K562 (cell line): ENCODE results near the gene ALDH16A1. TPM values are rescaled to one million over a fixed set of nuclear protein-coding genes. Genes with fewer than 3 reads are reported as not detected.
A peak's percentile ranks its signal among the peaks of the same experiment; 100 is the strongest.

Source experiments
- ATAC-seq: fragments of 200-7000 bp; cut with Tn5 transposase; 3 replicates; pipeline ENCODE4 v1.9.1; 2020; ENCODE audit warnings: moderate library complexity
- BruUV-seq: library from RNA; stranded (reverse); fragments of 400-500 nt; replicated peaks from 2 replicates; lab custom pipeline; 2021; lab: Mats Ljungman, UMichigan
- CTCF ChIA-PET: fragments of 300-600 bp; formaldehyde crosslinking; extraction: SDS; loops from one replicate; lab custom pipeline; 2021; ENCODE audit warnings: low intra/inter-chr PET ratio; lab: Yijun Ruan, JAX
- POLR2A ChIA-PET: fragments of 300-600, 350-650 bp; sonication (Branson Sonifier 250); formaldehyde crosslinking; extraction: SDS; loops from one replicate; lab custom pipeline; 2021; ENCODE audit warnings: antibody characterized with exemption, inconsistent platforms; lab: Yijun Ruan, JAX
- DNase-seq, 4 experiments: peaks; one replicate each; pipeline versions ENCODE4 v3.0.0 to v3.0.0-alpha.2; 2011 to 2018; ENCODE audit warnings: low spot score in 3 of 4, mixed read lengths in 3 of 4; ENCODE audit errors: extremely low read depth in 1 of 4
- FAIRE-seq: peaks from 2 replicates; lab custom pipeline; 2011; peaks lifted over from hg19 to GRCh38; lab: Jason Lieb, UNC
- H2AFZ ChIP-seq: 2 replicates; pipeline ENCODE4 v1.6.0; 2011; ENCODE audit warnings: low read depth, low read length, control low read depth, inconsistent platforms
- H3K27ac ChIP-seq: fragments of 200-600 bp; 3 replicates; pipeline ENCODE4 v1.8.0; 2011; ENCODE audit warnings: low read depth, mild to moderate bottlenecking, control low read depth, inconsistent platforms, low read length, moderate library complexity, mixed read lengths; ENCODE audit errors: extremely low read depth
- H3K27me3 ChIP-seq, 2 experiments: fragments of 300-600 bp in 1 of 2; 2 replicates in 1 of 2; 3 replicates in 1 of 2; pipeline versions ENCODE4 v1.6.0 to v1.8.0; 2011; ENCODE audit warnings: inconsistent platforms in 2 of 2, low read length in 2 of 2, mild to moderate bottlenecking in 1 of 2, mixed read lengths in 1 of 2, moderate library complexity in 1 of 2; ENCODE audit not compliant: control insufficient read depth in 2 of 2, insufficient read depth in 2 of 2
- H3K36me3 ChIP-seq: fragments of 300-600 bp; 3 replicates; pipeline ENCODE4 v1.8.0; 2011; ENCODE audit warnings: mild to moderate bottlenecking, low read length, inconsistent platforms; ENCODE audit not compliant: control insufficient read depth, insufficient read depth
- H3K4me1 ChIP-seq, 2 experiments: fragments of 200-600 bp in 1 of 2; replicated peaks in 1 of 2; 2 replicates in 1 of 2; 3 replicates in 1 of 2; pipeline versions ENCODE4 v1.5.1 to v1.8.0; 2011; ENCODE audit warnings: inconsistent platforms in 2 of 2, low read length in 2 of 2, mild to moderate bottlenecking in 1 of 2, mixed read lengths in 1 of 2, moderate library complexity in 1 of 2; ENCODE audit not compliant: control insufficient read depth in 2 of 2, insufficient read depth in 2 of 2
- H3K4me2 ChIP-seq: 2 replicates; pipeline ENCODE4 v1.6.1; 2011; ENCODE audit warnings: low read length, control low read depth, inconsistent platforms, mixed read lengths; ENCODE audit not compliant: insufficient read depth
- H3K4me3 ChIP-seq: fragments of 200-600 bp; sonication (generic), shearing (Covaris generic); 2 replicates; pipeline ENCODE4 v1.5.1; 2016; ENCODE audit warnings: control low read depth, inconsistent platforms
- H3K79me2 ChIP-seq: fragments of 200-600 bp; 3 replicates; pipeline ENCODE4 v1.8.0; 2011; ENCODE audit warnings: low read length, inconsistent platforms; ENCODE audit not compliant: control insufficient read depth, insufficient read depth
- H3K9ac ChIP-seq, 2 experiments: 2 replicates each; pipeline versions ENCODE4 v1.6.0 to v1.6.1; 2011; ENCODE audit warnings: low read depth in 2 of 2, low read length in 2 of 2, control low read depth in 1 of 2, inconsistent platforms in 1 of 2, mild to moderate bottlenecking in 1 of 2, mixed read lengths in 1 of 2; ENCODE audit not compliant: insufficient read depth in 1 of 2
- H3K9me1 ChIP-seq: one replicate; pipeline ENCODE4 v1.6.0; 2011; ENCODE audit warnings: inconsistent platforms, mild to moderate bottlenecking, low read length, moderate library complexity; ENCODE audit not compliant: control insufficient read depth, insufficient read depth
- H3K9me3 ChIP-seq: replicated peaks from 2 replicates; pipeline ENCODE4 v1.5.1; 2011; ENCODE audit warnings: low read depth, low read length, inconsistent platforms; ENCODE audit not compliant: control insufficient read depth, insufficient read depth
- H4K20me1 ChIP-seq: replicated peaks from 2 replicates; pipeline ENCODE4 v1.6.1; 2011; ENCODE audit warnings: low read length, inconsistent platforms, mixed read lengths; ENCODE audit not compliant: control insufficient read depth, insufficient read depth
- MTA3 ChIP-seq: fragments of 450-650 bp; formaldehyde crosslinking; IDR thresholded peaks from 2 replicates; pipeline ENCODE4 v1.6.1; 2017; ENCODE audit warnings: mild to moderate bottlenecking, borderline replicate concordance
- MXI1 ChIP-seq: IDR thresholded peaks from 2 replicates; pipeline ENCODE4 v1.6.1; 2011; ENCODE audit warnings: low read depth, mild to moderate bottlenecking, improper control_type of control experiment, low read length
- PHTF2 ChIP-seq: fragments of 250-450 bp; sonication (Bioruptor Pico); IDR thresholded peaks from 2 replicates; pipeline ENCODE4 v1.5.0; 2021; ENCODE audit warnings: mild to moderate bottlenecking
- PRMT5 ChIP-seq: sonication (generic); formaldehyde crosslinking; IDR thresholded peaks from 2 replicates; pipeline ENCODE4 v1.5.0; 2020; ENCODE audit warnings: missing genetic modification reagents
- TCF3 ChIP-seq: sonication (generic); formaldehyde crosslinking; IDR thresholded peaks from 2 replicates; pipeline ENCODE4 v1.4.0; 2020; ENCODE audit warnings: mild to moderate bottlenecking, missing genetic modification reagents
- WGBS: fragments of 100-300 bp; shearing (Covaris generic); methylation state at CpG from one replicate; pipeline ENCODE4 v1.1.6; 2016; ENCODE audit warnings: low coverage, mixed read lengths; ENCODE audit not compliant: insufficient coverage; ENCODE audit errors: missing lambda C conversion rate; 5-methylcytosine and 5-hydroxymethylcytosine counted together
- in situ Hi-C: fragments of 300-500 bp; cut with MboI; formaldehyde crosslinking; loops from 4 replicates; pipeline ENCODE4 v1.15.0; 2018; ENCODE audit warnings: inconsistent platforms, mixed read lengths
- intact Hi-C: fragments of 100-400 bp; cut with micrococcal nuclease; formaldehyde crosslinking; loops from 2 replicates; pipeline ENCODE4 v1.14.2; 2022
- polyA plus RNA-seq, 8 experiments: library from polyadenylated mRNA; depleted of rRNA in 4 of 8; stranded (reverse) in 5 of 8; unstranded in 3 of 8; fragments of >200 nt; fragmentation: Nextera tagmentation in 2 of 8; fragmentation: Illumina TruSeq in 1 of 8; extraction: Ambion mirVana in 2 of 8; extraction: Trizol in 1 of 8; gene quantifications; 2 replicates each; pipeline versions ENCODE4 v1.2.1 to v1.2.3, GENCODE V29; 2011 to 2014; ENCODE audit warnings: inconsistent platforms in 1 of 8, missing spikeins in 1 of 8
- total RNA-seq, 7 experiments: library from RNA; depleted of rRNA in 6 of 7; stranded (reverse); fragments of >200 nt in 6 of 7; fragmentation: Illumina TruSeq in 2 of 7; extraction: Trizol in 2 of 7; gene quantifications; 2 replicates each; pipeline versions ENCODE4 v1.2.1 to v1.2.3, GENCODE V29; 2011 to 2021; ENCODE audit warnings: low replicate concordance in 1 of 7
- TF ChIP-seq, protein P1 (sequence below), 2 experiments: IDR thresholded peaks; 2 replicates each; pipeline ENCODE4 v1.6.1; 2011; ENCODE audit warnings: borderline replicate concordance in 1 of 2, control low read depth in 1 of 2, low read depth in 1 of 2, low read length in 1 of 2, mild to moderate bottlenecking in 1 of 2, mixed read lengths in 1 of 2, moderate library complexity in 1 of 2; ENCODE audit not compliant: insufficient read depth in 1 of 2, insufficient read length in 1 of 2, poor library complexity in 1 of 2, severe bottlenecking in 1 of 2; ENCODE audit errors: extremely low read depth in 1 of 2

Gene ALDH16A1
- total and polyA plus RNA-seq, 9 of the 15 experiments (the other 6 are each of a cell fraction or from before 2014, with no cell fraction given), result 2.2 to 52.2 (median 7.6) TPM

DNA sequence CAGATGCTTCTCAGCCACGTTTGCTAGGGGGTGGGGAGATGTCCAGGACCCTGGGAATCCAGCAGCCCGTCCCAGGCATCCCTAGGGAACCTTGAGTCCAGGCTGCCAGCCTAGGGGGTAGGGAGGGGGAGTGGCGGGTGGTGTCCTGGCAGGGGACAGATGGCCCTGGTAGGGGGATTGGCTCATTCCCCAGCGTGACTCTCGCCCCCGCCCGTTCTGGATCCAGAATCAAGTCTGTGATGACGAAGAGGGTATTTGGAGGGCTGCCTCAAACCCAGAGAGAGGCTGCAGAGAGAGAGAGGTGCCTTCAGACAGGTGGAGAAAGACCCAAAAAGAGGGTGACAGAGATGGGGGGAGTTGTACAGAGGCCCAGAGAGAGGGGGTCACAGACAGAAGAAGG is 15.8 kb upstream of the ALDH16A1 start:
- no peak for DNase-seq
- Histone ChIP-seq H2AFZ (no peak overlapping the region), H3K9ac (peak overlapping the region in 1 of 2 experiments; percentile 50; a peak in 1 of 4 replicates), H3K4me1 (peaks cover 36 to 57% of the 10 kb centered on the region in 2 experiments), H4K20me1 (no peaks in the 10 kb centered on the region), H3K9me3 (no peaks in the 10 kb centered on the region), H3K27me3 (peaks cover 7 to 19% of the 10 kb centered on the region in 2 experiments; a peak in 4 of 5 replicates), H3K36me3 (no peaks in the 10 kb centered on the region), H3K79me2 (no peaks in the 10 kb centered on the region), H3K9me1 (no peaks in the 10 kb centered on the region), H3K4me3 (no peak overlapping the region), H3K4me2 (no peak overlapping the region), H3K27ac (no peak overlapping the region)
- no peak for FAIRE-seq
- WGBS, result 14% methylated on average over 8 of the region's 8 CpGs
- POLR2A ChIA-PET, result interaction anchor here (1.1 kb wide), 1 partner anchor 17 kb away, joined by 3 read pairs; no protein-coding TSS in a partner anchor
- TF ChIP-seq TCF3 (CRISPR knock-in tag) (no peak), PRMT5 (no peak), PHTF2 (no peak), MXI1 (no peak), MTA3 (no peak)
- TF ChIP-seq, protein P1, sequence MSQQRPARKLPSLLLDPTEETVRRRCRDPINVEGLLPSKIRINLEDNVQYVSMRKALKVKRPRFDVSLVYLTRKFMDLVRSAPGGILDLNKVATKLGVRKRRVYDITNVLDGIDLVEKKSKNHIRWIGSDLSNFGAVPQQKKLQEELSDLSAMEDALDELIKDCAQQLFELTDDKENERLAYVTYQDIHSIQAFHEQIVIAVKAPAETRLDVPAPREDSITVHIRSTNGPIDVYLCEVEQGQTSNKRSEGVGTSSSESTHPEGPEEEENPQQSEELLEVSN (IDR thresholded peaks at IDR 0.05; ENCODE audit: borderline replicate concordance in 1 of 2, extremely low read depth in 1 of 2, insufficient read depth in 1 of 2, insufficient read length in 1 of 2, low read depth in 1 of 2, low read length in 1 of 2, poor library complexity in 1 of 2, severe bottlenecking in 1 of 2), result peak in 1 of 2 experiments; percentile 5
- no peak for ATAC-seq
- in situ Hi-C loops, result loop anchor here (5.0 kb wide), 1 partner anchor 45 kb away; no protein-coding TSS in a partner anchor
- intact Hi-C loops, result no loop called here
- BruUV-seq, result no TSS peak
- CTCF ChIA-PET, result interaction anchor here (0.5 kb wide), 1 partner anchor 648 kb away, joined by 4 read pairs; no protein-coding TSS in a partner anchor
